ENCODE data around the gene CRYBA2. TPM values are rescaled to one million over a fixed set of nuclear protein-coding genes. Genes with fewer than 3 reads are reported as not detected.

CRYBA2 gene
- total and polyA plus RNA-seq, 9 of the 15 experiments (the other 6 are each of a cell fraction or from before 2014, with no cell fraction given): 0.11 to 1.8 (median 0.62) TPM; not detected in 5

GRCh38 chr2:218979846-218980734, 13.1 kb downstream of the CRYBA2 start (continued):
- no peak for TF ChIP-seq FOXK2 (conservative IDR thresholded peaks at IDR 0.05 in 1 of 2, IDR thresholded peaks at IDR 0.05 in 1 of 2; ENCODE audit: low read depth in 2 of 2)
- TF ChIP-seq ZNF512 (tag; IDR thresholded peaks at IDR 0.05): no peak
- no peak for TF ChIP-seq SMAD2 (IDR thresholded peaks at IDR 0.05; ENCODE audit: low read depth, low read length)
- TF ChIP-seq ZNF174 (CRISPR knock-in tag; IDR thresholded peaks at IDR 0.05): no peak
- TF ChIP-seq ARNT (IDR thresholded peaks at IDR 0.05): no peak
- TF ChIP-seq HDAC1 (IDR thresholded peaks at IDR 0.05): no peak
- TF ChIP-seq, protein P1, sequence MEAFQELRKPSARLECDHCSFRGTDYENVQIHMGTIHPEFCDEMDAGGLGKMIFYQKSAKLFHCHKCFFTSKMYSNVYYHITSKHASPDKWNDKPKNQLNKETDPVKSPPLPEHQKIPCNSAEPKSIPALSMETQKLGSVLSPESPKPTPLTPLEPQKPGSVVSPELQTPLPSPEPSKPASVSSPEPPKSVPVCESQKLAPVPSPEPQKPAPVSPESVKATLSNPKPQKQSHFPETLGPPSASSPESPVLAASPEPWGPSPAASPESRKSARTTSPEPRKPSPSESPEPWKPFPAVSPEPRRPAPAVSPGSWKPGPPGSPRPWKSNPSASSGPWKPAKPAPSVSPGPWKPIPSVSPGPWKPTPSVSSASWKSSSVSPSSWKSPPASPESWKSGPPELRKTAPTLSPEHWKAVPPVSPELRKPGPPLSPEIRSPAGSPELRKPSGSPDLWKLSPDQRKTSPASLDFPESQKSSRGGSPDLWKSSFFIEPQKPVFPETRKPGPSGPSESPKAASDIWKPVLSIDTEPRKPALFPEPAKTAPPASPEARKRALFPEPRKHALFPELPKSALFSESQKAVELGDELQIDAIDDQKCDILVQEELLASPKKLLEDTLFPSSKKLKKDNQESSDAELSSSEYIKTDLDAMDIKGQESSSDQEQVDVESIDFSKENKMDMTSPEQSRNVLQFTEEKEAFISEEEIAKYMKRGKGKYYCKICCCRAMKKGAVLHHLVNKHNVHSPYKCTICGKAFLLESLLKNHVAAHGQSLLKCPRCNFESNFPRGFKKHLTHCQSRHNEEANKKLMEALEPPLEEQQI (IDR thresholded peaks at IDR 0.05): no peak
- TF ChIP-seq, protein P2, sequence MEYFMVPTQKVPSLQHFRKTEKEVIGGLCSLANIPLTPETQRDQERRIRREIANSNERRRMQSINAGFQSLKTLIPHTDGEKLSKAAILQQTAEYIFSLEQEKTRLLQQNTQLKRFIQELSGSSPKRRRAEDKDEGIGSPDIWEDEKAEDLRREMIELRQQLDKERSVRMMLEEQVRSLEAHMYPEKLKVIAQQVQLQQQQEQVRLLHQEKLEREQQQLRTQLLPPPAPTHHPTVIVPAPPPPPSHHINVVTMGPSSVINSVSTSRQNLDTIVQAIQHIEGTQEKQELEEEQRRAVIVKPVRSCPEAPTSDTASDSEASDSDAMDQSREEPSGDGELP (CRISPR knock-in tag; IDR thresholded peaks at IDR 0.05; ENCODE audit: borderline replicate concordance): peak; percentile 64; the same call in 1 of the 2 replicates
- TF ChIP-seq STAG1 (CRISPR knock-in tag; IDR thresholded peaks at IDR 0.05; ENCODE audit: borderline replicate concordance): 0 out of 2 replicates have a peak, but pooled peaks have one; percentile 16
- TF ChIP-seq ZBED1 (IDR thresholded peaks at IDR 0.05): no peak
- peak; percentile 55 for TF ChIP-seq ZBTB33 (CRISPR knock-in tag; IDR thresholded peaks at IDR 0.05)
- TF ChIP-seq JUN (IDR thresholded peaks at IDR 0.05; ENCODE audit: borderline replicate concordance, low read depth, low read length): no peak
- TF ChIP-seq JUN (CRISPR knock-in tag; IDR thresholded peaks at IDR 0.05; ENCODE audit: borderline replicate concordance): no peak
- TF ChIP-seq RAD21 (CRISPR knock-in tag; conservative IDR thresholded peaks at IDR 0.05 in 1 of 2, IDR thresholded peaks at IDR 0.05 in 1 of 2): peak; percentile 77 to 78
- peak; percentile 59; the same call in 1 of the 2 replicates for TF ChIP-seq CC2D1A (IDR thresholded peaks at IDR 0.05)
- no peak for TF ChIP-seq CHD4 (IDR thresholded peaks at IDR 0.05; ENCODE audit: insufficient read depth, insufficient replicate concordance, low read depth, low read length, poor library complexity, severe bottlenecking)
- TF ChIP-seq, protein P3, sequence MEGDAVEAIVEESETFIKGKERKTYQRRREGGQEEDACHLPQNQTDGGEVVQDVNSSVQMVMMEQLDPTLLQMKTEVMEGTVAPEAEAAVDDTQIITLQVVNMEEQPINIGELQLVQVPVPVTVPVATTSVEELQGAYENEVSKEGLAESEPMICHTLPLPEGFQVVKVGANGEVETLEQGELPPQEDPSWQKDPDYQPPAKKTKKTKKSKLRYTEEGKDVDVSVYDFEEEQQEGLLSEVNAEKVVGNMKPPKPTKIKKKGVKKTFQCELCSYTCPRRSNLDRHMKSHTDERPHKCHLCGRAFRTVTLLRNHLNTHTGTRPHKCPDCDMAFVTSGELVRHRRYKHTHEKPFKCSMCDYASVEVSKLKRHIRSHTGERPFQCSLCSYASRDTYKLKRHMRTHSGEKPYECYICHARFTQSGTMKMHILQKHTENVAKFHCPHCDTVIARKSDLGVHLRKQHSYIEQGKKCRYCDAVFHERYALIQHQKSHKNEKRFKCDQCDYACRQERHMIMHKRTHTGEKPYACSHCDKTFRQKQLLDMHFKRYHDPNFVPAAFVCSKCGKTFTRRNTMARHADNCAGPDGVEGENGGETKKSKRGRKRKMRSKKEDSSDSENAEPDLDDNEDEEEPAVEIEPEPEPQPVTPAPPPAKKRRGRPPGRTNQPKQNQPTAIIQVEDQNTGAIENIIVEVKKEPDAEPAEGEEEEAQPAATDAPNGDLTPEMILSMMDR (IDR thresholded peaks at IDR 0.05 in 2 of 3, conservative IDR thresholded peaks at IDR 0.05 in 1 of 3; ENCODE audit: insufficient read depth in 2 of 3, low read depth in 1 of 3, low read length in 3 of 3): peak; percentile 72 to 92 (median 91)

Data from K562 (cell line).